Small intestine (tissue), 7 donors: ENCODE results near the gene CASQ2. TPM values are rescaled to one million over a fixed set of nuclear protein-coding genes. Genes with fewer than 3 reads are reported as not detected.

ENCODE experiments used
- DNase-seq, 2 donors: peaks; one replicate each; pipeline versions ENCODE4 v3.0.0 to v3.0.0-alpha.2; 2013
- FAIRE-seq: peaks from 2 replicates; lab custom pipeline; 2012; peaks lifted over from hg19 to GRCh38; lab: Jason Lieb, UNC
- H3K27ac ChIP-seq, 3 donors: one replicate each; pipeline ENCODE4 v1.5.1; 2013; ENCODE audit warnings: low read length in 2 of 3, mild to moderate bottlenecking in 2 of 3, control low read depth in 1 of 3, inconsistent platforms in 1 of 3, low read depth in 1 of 3, moderate library complexity in 1 of 3
- H3K27me3 ChIP-seq, 3 donors: one replicate each; pipeline ENCODE4 v1.6.1; 2013; ENCODE audit warnings: low read length in 3 of 3, inconsistent platforms in 1 of 3; ENCODE audit not compliant: control insufficient read depth in 3 of 3, insufficient read depth in 3 of 3
- H3K36me3 ChIP-seq, 3 donors: one replicate each; pipeline ENCODE4 v1.6.1; 2013; ENCODE audit warnings: low read length in 3 of 3, inconsistent platforms in 1 of 3, low read depth in 1 of 3, mild to moderate bottlenecking in 1 of 3, moderate library complexity in 1 of 3; ENCODE audit not compliant: control insufficient read depth in 3 of 3, insufficient read depth in 2 of 3
- H3K4me1 ChIP-seq, 3 donors: one replicate each; pipeline ENCODE4 v1.6.1; 2013; ENCODE audit warnings: low read length in 2 of 3, inconsistent platforms in 1 of 3, low read depth in 1 of 3, mild to moderate bottlenecking in 1 of 3, moderate library complexity in 1 of 3; ENCODE audit not compliant: control insufficient read depth in 3 of 3, insufficient read depth in 2 of 3
- H3K4me3 ChIP-seq, 3 donors: one replicate each; pipeline ENCODE4 v1.5.1; 2013; ENCODE audit warnings: low read length in 3 of 3, control low read depth in 1 of 3, inconsistent platforms in 1 of 3, low read depth in 1 of 3, mild to moderate bottlenecking in 1 of 3, moderate library complexity in 1 of 3
- H3K9me3 ChIP-seq, 2 donors: one replicate each; pipeline ENCODE4 v1.6.1; 2013; ENCODE audit warnings: low read depth in 1 of 2, low read length in 1 of 2; ENCODE audit not compliant: control insufficient read depth in 2 of 2, insufficient read depth in 1 of 2
- WGBS, 3 donors: extraction: QIAGEN DNeasy Blood & Tissue Kit; methylation state at CpG; one replicate each; pipeline ENCODE4 v1.1.7; 2013; 5-methylcytosine and 5-hydroxymethylcytosine counted together
- polyA plus RNA-seq, 4 donors: library from polyadenylated mRNA; stranded (reverse) in 3 of 4; unstranded in 1 of 4; fragments of 200-250 nt in 3 of 4; fragments of 120-200 nt in 1 of 4; gene quantifications; one replicate each; pipeline versions ENCODE4 v1.2.1 to v1.2.3, GENCODE V29; 2013
- donor health status: healthy with polysubstance abuse.
- donor health status: control.
- donor health status: control.
- donor health status: Bipolar disorder and iron deficiency.
- donor health status: healthy.

Gene CASQ2
- polyA plus RNA-seq, 4 donors = 0.22 to 5.9 (median 1.9) TPM

DNA sequence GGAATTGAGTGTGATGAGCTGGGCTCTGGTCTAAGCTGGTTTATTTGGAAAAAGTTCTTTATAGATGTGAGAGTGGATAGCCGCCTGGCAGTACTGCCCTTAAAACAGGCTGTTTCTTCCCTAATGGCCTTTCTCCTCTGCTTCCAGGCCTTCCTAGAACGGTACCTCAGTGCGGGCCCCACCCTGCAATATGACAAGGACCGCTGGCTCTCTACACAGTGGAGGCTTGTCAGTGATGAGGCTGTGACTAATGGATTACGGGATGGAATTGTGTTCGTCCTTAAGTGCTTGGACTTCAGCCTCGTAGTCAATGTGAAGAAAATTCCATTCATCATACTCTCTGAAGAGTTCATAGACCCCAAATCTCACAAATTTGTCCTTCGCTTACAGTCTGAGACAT, 77.5 kb downstream of the CASQ2 start:
- no peak for DNase-seq
- no peaks in the 10 kb centered on the region for H3K4me1 ChIP-seq
- H3K9me3 ChIP-seq = no peaks in the 10 kb centered on the region
- H3K36me3 ChIP-seq = peaks cover 0 to 21% (median 2%) of the 10 kb centered on the region in 3 donors
- no peaks in the 10 kb centered on the region for H3K27me3 ChIP-seq
- no peak overlapping the region for H3K4me3 ChIP-seq
- 79 to 91% (median 84%) methylated on average over 8 of the region's 8 CpGs for WGBS, 3 donors
- H3K27ac ChIP-seq = no peak overlapping the region
- FAIRE-seq = no peak

DNA sequence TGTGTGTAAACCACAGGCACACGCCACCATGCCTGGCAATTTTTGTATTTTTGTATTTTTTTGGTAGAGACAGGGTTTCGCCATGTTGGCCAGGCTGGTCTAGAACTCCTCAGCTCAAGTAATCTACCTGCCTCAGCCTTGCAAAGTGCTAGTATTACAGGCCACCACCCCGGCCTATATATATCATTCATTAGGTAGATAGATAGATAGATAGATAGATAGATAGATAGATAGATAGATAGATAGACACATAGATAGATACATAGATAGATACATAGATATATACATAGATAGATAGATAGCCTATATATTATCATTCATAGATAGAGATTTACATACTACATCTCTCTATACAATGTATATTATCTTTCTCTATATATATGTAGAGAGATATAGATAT, 80.8 kb downstream of the CASQ2 start:
- WGBS, 3 donors = 90 to 93% (median 92%) methylated on average over 3 of the region's 3 CpGs
- Histone ChIP-seq H3K27me3 (no peaks in the 10 kb centered on the region), H3K27ac (no peak overlapping the region), H3K36me3 (peaks cover 0 to 41% (median 6%) of the 10 kb centered on the region in 3 donors), H3K4me3 (no peak overlapping the region), H3K9me3 (no peaks in the 10 kb centered on the region), H3K4me1 (no peaks in the 10 kb centered on the region)
- DNase-seq (no peak), FAIRE-seq (no peak)

DNA sequence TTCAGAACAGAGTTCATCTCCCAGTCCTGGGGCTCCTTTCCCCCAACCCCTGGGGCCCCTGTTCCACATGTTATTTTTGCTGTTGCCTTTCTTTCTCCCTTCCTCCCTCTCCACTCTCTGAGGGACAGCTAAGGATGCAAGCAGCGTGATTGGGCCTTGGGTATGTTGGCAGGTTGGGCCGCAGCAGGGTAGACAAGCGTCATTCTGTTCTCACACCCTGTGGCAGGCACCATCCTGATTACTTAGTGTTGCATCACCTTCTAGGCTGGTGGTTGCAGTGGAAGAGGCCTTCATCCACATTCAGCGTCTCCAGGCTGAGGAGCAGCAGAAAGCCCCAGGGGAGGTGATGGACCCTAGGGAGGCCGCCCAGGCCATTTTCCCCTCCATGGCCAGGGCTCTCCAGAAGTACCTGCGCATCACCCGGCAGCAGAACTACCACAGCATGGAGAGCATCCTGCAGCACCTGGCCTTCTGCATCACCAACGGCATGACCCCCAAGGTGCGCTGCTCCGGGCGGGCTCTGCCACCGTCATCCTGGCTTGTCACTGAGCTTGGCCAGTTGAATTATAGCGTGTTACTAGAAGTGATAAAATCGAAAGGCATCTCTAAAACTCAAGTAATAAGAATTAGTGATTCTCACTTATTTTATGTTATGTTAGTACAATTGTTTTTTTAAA, 83.3 kb downstream of the CASQ2 start:
- Histone ChIP-seq H3K4me3 (no peak overlapping the region), H3K27me3 (no peaks in the 10 kb centered on the region), H3K36me3 (peaks cover 0 to 28% (median 4%) of the 10 kb centered on the region in 3 donors), H3K27ac (no peak overlapping the region), H3K9me3 (no peaks in the 10 kb centered on the region), H3K4me1 (no peaks in the 10 kb centered on the region)
- DNase-seq (no peak), FAIRE-seq (no peak)
- WGBS, 3 donors = 91 to 95% (median 95%) methylated on average over 14 of the region's 14 CpGs

DNA sequence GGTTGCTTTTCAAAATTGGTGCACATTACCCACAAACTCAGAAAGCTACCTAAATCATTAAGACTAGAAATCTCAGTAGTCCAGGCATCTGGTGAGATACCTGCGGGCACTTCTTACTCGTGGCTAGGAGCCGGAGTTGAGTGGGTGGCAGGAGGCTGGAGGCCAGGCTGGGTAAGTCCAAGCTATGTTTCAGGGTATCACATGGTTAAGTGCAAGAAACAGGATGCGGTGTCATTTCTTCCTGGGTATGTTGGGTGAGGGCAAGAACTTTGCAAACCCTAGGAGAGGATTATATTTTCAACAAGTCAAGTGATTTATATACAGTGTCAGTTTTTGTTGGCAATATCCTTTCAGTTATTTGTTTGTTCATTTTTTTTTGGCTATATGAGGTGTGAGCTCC, 85.7 kb downstream of the CASQ2 start:
- DNase-seq = no peak
- Histone ChIP-seq H3K4me3 (no peak overlapping the region), H3K4me1 (no peaks in the 10 kb centered on the region), H3K27ac (no peak overlapping the region), H3K9me3 (no peaks in the 10 kb centered on the region), H3K27me3 (no peaks in the 10 kb centered on the region), H3K36me3 (peaks cover 0 to 39% (median 4%) of the 10 kb centered on the region in 3 donors)
- FAIRE-seq = no peak
- 89 to 94% (median 92%) methylated on average over 4 of the region's 4 CpGs for WGBS, 3 donors

DNA sequence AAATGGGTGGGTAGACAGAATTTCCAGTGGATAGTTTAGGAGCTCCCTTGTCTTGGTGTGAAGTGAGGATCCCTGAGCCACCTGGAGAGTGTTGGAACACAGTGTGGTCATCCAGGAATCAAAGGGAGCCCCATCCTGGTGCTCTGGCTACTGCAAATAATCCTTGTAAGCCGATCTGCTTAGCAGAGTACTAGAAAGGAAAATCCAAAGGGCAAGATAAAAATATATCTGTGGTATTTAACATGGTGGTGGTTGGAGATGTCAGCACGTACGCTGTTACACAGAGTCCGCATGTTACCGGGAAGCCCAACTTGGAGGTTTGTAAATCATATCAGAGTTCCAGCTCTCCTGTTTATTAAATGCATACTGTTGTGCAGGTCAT, 87.8 kb downstream of the CASQ2 start:
- no peaks in the 10 kb centered on the region for H3K4me1 ChIP-seq
- FAIRE-seq (no peak), DNase-seq (no peak)
- H3K27me3 ChIP-seq = no peaks in the 10 kb centered on the region
- no peak overlapping the region for H3K27ac ChIP-seq
- peaks cover 0 to 39% (median 4%) of the 10 kb centered on the region in 3 donors for H3K36me3 ChIP-seq
- no peak overlapping the region for H3K4me3 ChIP-seq
- H3K9me3 ChIP-seq = no peaks in the 10 kb centered on the region
- 92 to 95% (median 95%) methylated on average over 5 of the region's 5 CpGs for WGBS, 3 donors

DNA sequence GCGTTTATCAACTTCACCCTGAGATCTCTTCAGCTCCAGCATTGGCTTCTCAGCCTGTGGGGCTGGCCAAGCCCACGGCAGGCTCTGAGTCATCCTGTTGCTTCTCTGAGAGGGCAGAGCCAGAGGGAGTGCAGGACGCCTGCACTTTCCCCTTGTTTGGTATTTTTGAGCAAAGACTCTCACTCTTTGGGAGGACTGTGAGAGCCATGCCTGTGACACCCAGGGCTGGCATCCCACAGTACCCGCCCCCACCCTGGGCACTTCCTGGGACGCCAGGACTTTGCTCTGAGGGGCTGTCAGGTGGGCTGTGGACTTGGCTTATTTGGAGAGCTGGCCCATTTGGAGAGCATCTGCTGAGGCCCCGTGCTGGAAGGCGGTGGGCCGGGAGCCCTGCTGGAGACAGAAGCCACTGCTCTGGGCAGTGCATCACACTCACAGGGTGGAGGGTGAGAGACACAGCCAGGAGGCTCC, 89.3 kb downstream of the CASQ2 start:
- WGBS, 3 donors = 61 to 85% (median 78%) methylated on average over 8 of the region's 8 CpGs
- DNase-seq (no peak), FAIRE-seq (no peak)
- Histone ChIP-seq H3K27me3 (no peaks in the 10 kb centered on the region), H3K27ac (peak overlapping the region in 1 of 3 donors; percentile 5), H3K4me3 (no peak overlapping the region), H3K36me3 (peaks cover 0 to 28% (median 0%) of the 10 kb centered on the region in 3 donors), H3K4me1 (no peaks in the 10 kb centered on the region), H3K9me3 (no peaks in the 10 kb centered on the region)

DNA sequence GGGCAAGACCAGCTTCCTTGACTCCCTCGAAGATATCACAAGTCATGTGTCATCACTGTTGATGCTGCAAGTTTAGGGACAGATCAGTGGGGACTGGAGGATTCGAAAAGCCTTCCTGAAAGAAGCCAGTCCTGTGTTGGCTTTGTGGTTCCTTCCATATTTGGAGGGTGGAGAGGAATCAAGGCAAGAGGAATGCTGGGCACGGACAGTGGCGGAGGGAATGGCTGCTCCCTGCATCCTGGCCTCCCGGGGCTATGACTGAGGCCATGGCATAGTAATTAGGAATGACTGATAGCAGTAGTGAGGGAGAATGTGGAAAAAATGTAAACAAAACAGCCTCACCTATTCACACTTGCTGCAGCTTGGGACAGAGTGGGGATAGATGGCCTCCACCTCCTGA, 90.4 kb downstream of the CASQ2 start:
- H3K36me3 ChIP-seq = peaks cover 0 to 29% (median 0%) of the 10 kb centered on the region in 3 donors
- no peaks in the 10 kb centered on the region for H3K9me3 ChIP-seq
- H3K4me1 ChIP-seq = no peaks in the 10 kb centered on the region
- no peaks in the 10 kb centered on the region for H3K27me3 ChIP-seq
- H3K27ac ChIP-seq = peak overlapping the region in 1 of 3 donors; percentile 27
- DNase-seq = no peak
- no peak for FAIRE-seq
- WGBS, 3 donors = 77 to 87% (median 84%) methylated on average over 5 of the region's 5 CpGs
- no peak overlapping the region for H3K4me3 ChIP-seq

DNA sequence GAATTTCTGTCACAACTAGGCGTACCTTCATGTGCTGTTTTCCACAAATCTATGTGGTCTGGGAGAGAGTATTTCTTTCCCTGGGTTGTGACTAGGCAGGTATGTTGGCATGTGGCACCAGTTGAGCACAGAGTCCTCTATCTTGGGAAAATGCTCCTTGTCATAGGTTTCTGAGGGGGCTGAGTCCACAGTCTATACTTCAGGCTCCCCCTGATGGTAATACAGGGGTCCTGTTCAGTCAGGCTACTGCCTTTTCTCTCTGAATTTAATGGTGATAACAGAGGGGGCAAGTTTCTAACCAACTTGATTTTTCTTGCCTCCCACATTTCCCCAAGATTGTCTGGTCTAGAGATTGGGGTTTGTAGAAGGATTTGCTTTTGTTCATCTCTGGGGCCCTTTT, 90.9 kb downstream of the CASQ2 start:
- H3K9me3 ChIP-seq = no peaks in the 10 kb centered on the region
- DNase-seq (no peak), FAIRE-seq (no peak)
- no peak overlapping the region for H3K4me3 ChIP-seq
- no peak overlapping the region for H3K27ac ChIP-seq
- peaks cover 0 to 31% (median 0%) of the 10 kb centered on the region in 3 donors for H3K36me3 ChIP-seq
- no peaks in the 10 kb centered on the region for H3K27me3 ChIP-seq
- WGBS, 3 donors = 93 to 100% (median 96%) methylated on average over 1 of the region's 1 CpG
- H3K4me1 ChIP-seq = no peaks in the 10 kb centered on the region

DNA sequence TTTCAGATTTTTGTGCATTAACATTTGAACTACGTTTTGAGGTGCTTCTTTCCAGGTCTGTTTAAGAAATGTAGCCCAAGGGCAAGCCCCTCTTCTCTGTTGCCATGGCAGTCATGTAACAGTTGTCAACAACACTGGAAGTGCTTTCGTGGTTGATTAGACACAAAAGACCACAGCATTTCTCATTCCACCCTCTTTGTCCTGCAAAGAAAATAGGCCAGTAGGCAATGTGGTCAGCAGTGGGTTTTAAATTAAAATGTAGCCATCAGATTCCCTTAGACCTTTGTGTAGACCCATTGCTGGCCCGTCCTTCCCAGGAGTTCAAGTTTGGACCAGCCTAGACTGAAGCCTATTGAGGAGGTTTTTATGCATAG, 91.3 kb downstream of the CASQ2 start:
- H3K4me3 ChIP-seq = no peak overlapping the region
- peaks cover 0 to 29% (median 0%) of the 10 kb centered on the region in 3 donors for H3K36me3 ChIP-seq
- no peak overlapping the region for H3K27ac ChIP-seq
- H3K27me3 ChIP-seq = no peaks in the 10 kb centered on the region
- no peaks in the 10 kb centered on the region for H3K4me1 ChIP-seq
- 64 to 83% (median 71%) methylated on average over 3 of the region's 3 CpGs for WGBS, 3 donors
- no peak for FAIRE-seq
- no peak for DNase-seq
- no peaks in the 10 kb centered on the region for H3K9me3 ChIP-seq
